ENCODE measurements around the gene PPEF1. TPM values are rescaled to one million over a fixed set of nuclear protein-coding genes. Genes with fewer than 3 reads are reported as not detected.

Gene PPEF1
- total RNA-seq, 1 experiment from 2014 or later, result 0.52 TPM

DNA sequence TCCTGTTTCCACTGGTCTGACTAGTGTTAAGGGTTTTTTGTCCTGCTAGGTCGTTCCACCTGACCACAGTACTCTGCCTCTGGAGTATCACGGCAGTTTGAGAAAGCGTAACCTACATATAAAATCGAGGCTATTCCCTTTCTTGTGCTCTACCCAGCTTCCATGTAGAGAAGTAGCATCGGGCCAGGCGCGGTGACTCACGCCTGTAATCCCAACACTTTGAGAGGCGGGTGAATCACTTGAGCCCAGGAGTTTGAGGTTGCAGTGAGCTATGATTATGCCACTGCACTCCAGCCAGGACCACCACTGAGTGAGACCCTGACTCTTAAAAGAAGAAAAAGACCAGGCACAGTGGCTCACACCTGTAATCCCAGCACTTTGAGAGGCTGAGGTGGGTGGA is 7.5 kb downstream of the PPEF1 start:
- H3K9me3 Mint-ChIP-seq, result peaks cover 56 to 61% of the 10 kb centered on the region in 2 experiments
- no peak overlapping the region for H3K9ac ChIP-seq (ENCODE audit: extremely low read depth, insufficient read length, low read length)
- H3K4me3 Mint-ChIP-seq, result no peak overlapping the region
- WGBS (ENCODE audit: extremely low coverage, insufficient read length, low lambda C conversion rate), result no CpG with 5 or more reads among the region's 9 CpGs
- H3T11ph ChIP-seq (ENCODE audit: low read length), result no peak overlapping the region
- no peak overlapping the region for H2BK12ac ChIP-seq (ENCODE audit: insufficient read length, low read depth, low read length)
- no peak overlapping the region for H3K18ac ChIP-seq (ENCODE audit: insufficient read length, low read depth, low read length)
- H4K5ac ChIP-seq (ENCODE audit: insufficient read length, low read depth, low read length), result no peak overlapping the region
- H3K27ac ChIP-seq (ENCODE audit: insufficient read length, low read depth, low read length), result no peak overlapping the region
- H2AFZ ChIP-seq (ENCODE audit: low read length), result no peak overlapping the region
- no peaks in the 10 kb centered on the region for H4K20me1 ChIP-seq (ENCODE audit: control insufficient read depth, insufficient read depth, insufficient read length)
- H3K23me2 ChIP-seq (ENCODE audit: insufficient read length, low read depth, low read length, poor library complexity, severe bottlenecking), result no peaks in the 10 kb centered on the region
- H4K91ac ChIP-seq (ENCODE audit: insufficient read length, low read depth, low read length), result no peak overlapping the region
- H3K23ac ChIP-seq (ENCODE audit: insufficient read length, low read depth, low read length), result no peak overlapping the region
- H3K4me1 Mint-ChIP-seq, result no peaks in the 10 kb centered on the region
- no peak overlapping the region for H3K14ac ChIP-seq (ENCODE audit: insufficient read depth, low read length)
- peaks cover 25% of the 10 kb centered on the region for H3K9me3 ChIP-seq (ENCODE audit: control insufficient read depth, low read depth, low read length)
- H3K27ac Mint-ChIP-seq, result no peak overlapping the region
- H3K36me3 Mint-ChIP-seq (ENCODE audit: insufficient read depth in 1 of 3, low read depth in 3 of 3), result peaks cover 0 to 1% (median 0%) of the 10 kb centered on the region in 3 experiments; a peak in 1 of 7 replicates
- no peak overlapping the region for H3K4me2 ChIP-seq (ENCODE audit: insufficient read depth, insufficient read length, low read length)
- H3K56ac ChIP-seq (ENCODE audit: insufficient read length, low read depth, low read length), result no peak overlapping the region
- no peak overlapping the region for H2AK5ac ChIP-seq (ENCODE audit: insufficient read length, low read length)
- H2BK5ac ChIP-seq (ENCODE audit: insufficient read length, low read length), result no peak overlapping the region
- H4K8ac ChIP-seq (replicated peaks; ENCODE audit: insufficient read length, low read depth, low read length), result no peak overlapping the region
- no peaks in the 10 kb centered on the region for H3K79me2 ChIP-seq (ENCODE audit: insufficient read depth, low read length)
- H2BK15ac ChIP-seq (ENCODE audit: low read depth, low read length), result no peak overlapping the region
- no peaks in the 10 kb centered on the region for H3K27me3 Mint-ChIP-seq (ENCODE audit: low read depth)
- H3K27me3 ChIP-seq (ENCODE audit: insufficient read depth, low read length), result no peaks in the 10 kb centered on the region
- H2BK20ac ChIP-seq (ENCODE audit: low read depth, low read length, poor library complexity, severe bottlenecking), result no peak overlapping the region
- H3K4ac ChIP-seq (ENCODE audit: low read depth, low read length), result no peak overlapping the region
- H2BK120ac ChIP-seq (ENCODE audit: low read depth, low read length, poor library complexity, severe bottlenecking), result no peak overlapping the region
- no peak for DNase-seq
- no peaks in the 10 kb centered on the region for H3K79me1 ChIP-seq (ENCODE audit: insufficient read depth, low read depth, low read length, poor library complexity, severe bottlenecking)
- no peaks in the 10 kb centered on the region for H3K4me1 ChIP-seq (ENCODE audit: insufficient read depth, low read length)
- TF ChIP-seq CTCF (conservative IDR thresholded peaks at IDR 0.05), result no peak

All from H9 (cell line).